WERI-Rb-1 (cell line): Measurements from ENCODE around the gene COMMD7.
"Not testable (repeated sequence)": the region's sequence is repeated elsewhere in the genome, so short reads cannot be mapped to it uniquely, and the experiment has no call there.

Experiments used
- DNase-seq: peaks from one replicate; pipeline ENCODE4 v3.0.0-alpha.2; 2020
- H3K27ac ChIP-seq: fragments of 250-450 bp; sonication (Bioruptor Pico); 2 replicates; pipeline ENCODE4 v1.5.1; 2020; ENCODE audit warnings: mild to moderate bottlenecking, moderate library complexity
- H3K27me3 ChIP-seq: fragments of 250-450 bp; sonication (Bioruptor Pico); 2 replicates; pipeline ENCODE4 v1.5.1; 2021; ENCODE audit warnings: mild to moderate bottlenecking, low read depth, moderate library complexity; ENCODE audit not compliant: insufficient read depth, severe bottlenecking
- H3K36me3 ChIP-seq: fragments of 250-450 bp; sonication (Bioruptor Pico); 2 replicates; pipeline ENCODE4 v1.5.1; 2020; ENCODE audit warnings: mild to moderate bottlenecking, moderate library complexity
- H3K4me3 ChIP-seq: 2 replicates; pipeline ENCODE4 v1.5.1; 2011; ENCODE audit warnings: low read depth, mild to moderate bottlenecking, control low read depth, low read length
- H3K9me3 ChIP-seq: fragments of 250-450 bp; sonication (Bioruptor Pico); 2 replicates; pipeline ENCODE4 v1.5.1; 2021; ENCODE audit warnings: mild to moderate bottlenecking, moderate library complexity; ENCODE audit not compliant: severe bottlenecking
- CTCF ChIP-seq: IDR thresholded peaks from 2 replicates; pipeline ENCODE4 v1.5.1; 2011; ENCODE audit warnings: low read depth, mild to moderate bottlenecking, control low read depth, inconsistent platforms, low read length

Gene COMMD7

DNA sequence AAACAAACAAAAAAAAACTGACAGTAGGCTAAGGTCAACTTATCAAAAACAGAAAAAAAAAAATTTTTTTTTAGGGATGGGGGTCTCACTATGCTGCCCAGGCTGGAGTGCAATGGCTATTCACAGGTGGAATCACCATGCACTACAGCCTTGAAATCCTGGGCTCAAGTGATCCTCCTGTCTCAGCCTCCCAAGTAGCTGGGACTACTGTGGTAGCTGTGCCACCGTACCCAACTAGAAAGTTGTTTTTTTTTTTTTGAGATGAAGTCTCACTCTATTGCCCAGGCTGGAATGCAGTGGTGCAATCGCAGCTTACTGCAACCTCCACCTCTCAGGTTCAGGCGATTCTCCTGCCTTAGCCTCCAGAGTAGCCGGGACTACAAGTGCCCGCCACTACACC, 2.1 kb downstream of the COMMD7 start:
- no peak for DNase-seq
- no peak overlapping the region for H3K27ac ChIP-seq
- no peak overlapping the region for H3K4me3 ChIP-seq

DNA sequence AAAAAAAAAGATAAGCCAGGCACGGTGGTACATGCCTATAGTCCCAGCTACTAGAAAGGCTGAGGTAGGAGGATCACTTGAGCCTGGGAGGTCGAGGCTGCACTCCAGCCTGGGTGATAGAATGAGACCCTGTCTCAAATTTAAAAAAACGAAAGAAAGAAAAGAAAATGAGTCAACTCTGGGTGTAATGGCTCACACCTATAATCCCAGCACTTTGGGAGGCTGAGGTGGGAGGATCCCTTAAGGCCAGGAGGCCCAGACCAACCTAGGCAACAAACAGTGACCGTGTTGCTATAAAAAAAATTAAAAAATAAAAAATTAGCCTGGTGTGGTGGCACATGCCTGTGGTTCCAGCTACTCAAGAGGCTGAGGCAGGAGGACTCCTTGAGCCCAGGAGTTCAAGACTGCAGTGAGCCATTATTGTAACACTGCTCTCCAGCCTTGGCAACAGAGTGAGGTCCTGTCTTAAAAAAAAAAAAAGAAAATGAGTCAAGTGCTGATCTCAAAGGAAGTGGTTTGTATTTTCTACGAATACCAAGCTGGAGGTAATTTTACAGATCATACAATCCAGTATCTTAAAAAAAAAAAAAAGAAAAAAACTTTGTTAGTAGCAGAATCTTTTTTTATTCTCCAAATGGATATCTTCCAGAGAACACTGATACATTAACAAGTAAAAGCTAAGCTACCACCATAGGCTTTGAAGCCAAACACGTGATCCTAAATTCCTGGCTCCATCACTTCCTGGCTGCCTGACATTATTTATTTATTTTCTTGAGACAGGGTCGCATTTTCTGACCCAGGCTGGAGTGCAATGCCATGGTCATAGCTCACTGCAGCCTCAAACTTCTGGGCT, 5.7 kb downstream of the COMMD7 start:
- no peak for DNase-seq
- Histone ChIP-seq H3K27me3 (no peaks in the 10 kb centered on the region), H3K4me3 (no peak overlapping the region), H3K9me3 (no peaks in the 10 kb centered on the region), H3K27ac (no peak overlapping the region), H3K36me3 (no peaks in the 10 kb centered on the region)
- no peak for TF ChIP-seq CTCF

More for the DNA sequence above, 2.1 kb downstream of the COMMD7 start:
- Histone ChIP-seq H3K27me3 (no peaks in the 10 kb centered on the region), H3K36me3 (no peaks in the 10 kb centered on the region), H3K9me3 (no peaks in the 10 kb centered on the region)
- TF ChIP-seq CTCF, result no peak

DNA sequence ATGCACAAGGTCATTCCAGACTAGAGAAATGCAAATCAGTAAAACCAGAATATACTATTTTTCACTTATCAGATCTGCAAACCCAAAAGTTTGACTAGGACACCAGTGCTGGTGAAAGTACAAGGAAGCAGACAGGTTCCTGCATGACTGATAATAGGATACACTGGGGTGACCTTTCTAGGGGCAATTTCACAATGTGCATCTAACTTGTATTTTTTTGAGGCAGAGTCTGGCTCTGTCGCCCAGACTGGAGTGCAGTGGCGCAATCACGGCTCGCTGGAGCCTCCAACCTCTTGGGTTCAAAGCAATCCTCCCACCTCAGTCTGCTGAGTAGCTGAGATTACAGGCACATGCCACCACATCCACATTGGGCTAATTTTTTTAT, 11.4 kb downstream of the COMMD7 start:
- H3K9me3 ChIP-seq, result no peaks in the 10 kb centered on the region
- no peaks in the 10 kb centered on the region for H3K27me3 ChIP-seq
- TF ChIP-seq CTCF, result no peak
- no peak overlapping the region for H3K27ac ChIP-seq
- H3K4me3 ChIP-seq, result no peak overlapping the region
- no peak for DNase-seq
- peaks cover 3% of the 10 kb centered on the region; the same call in 1 of the 2 replicates for H3K36me3 ChIP-seq

DNA sequence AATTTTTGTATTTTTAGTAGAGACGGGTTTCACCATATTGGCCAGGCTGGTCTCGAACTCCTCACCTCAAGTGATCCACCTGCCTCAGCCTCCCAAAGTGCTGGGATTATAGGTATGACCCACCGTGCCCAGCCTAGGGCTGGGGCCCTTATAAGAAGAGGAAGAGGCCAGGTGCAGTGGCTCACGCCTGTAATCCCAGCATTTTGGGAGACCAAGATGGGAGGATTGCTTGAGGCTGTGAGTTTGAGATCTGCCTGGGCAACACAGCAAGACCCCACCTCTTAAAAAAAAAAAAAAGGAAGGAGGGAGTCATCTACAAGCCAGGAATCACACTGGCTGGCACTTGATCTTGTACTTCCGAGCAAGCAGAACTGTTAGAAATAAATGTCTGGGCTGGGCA, 13.9 kb downstream of the COMMD7 start:
- not testable (repeated sequence) for H3K36me3 ChIP-seq, DNase-seq, H3K27ac ChIP-seq, H3K27me3 ChIP-seq, H3K4me3 ChIP-seq, H3K9me3 ChIP-seq

GRCh38 chr20:32728435-32728834, 14.8 kb downstream of the COMMD7 start:
- H3K4me3 ChIP-seq, H3K9me3 ChIP-seq, H3K27me3 ChIP-seq, H3K27ac ChIP-seq, H3K36me3 ChIP-seq, DNase-seq: not testable (repeated sequence)

DNA sequence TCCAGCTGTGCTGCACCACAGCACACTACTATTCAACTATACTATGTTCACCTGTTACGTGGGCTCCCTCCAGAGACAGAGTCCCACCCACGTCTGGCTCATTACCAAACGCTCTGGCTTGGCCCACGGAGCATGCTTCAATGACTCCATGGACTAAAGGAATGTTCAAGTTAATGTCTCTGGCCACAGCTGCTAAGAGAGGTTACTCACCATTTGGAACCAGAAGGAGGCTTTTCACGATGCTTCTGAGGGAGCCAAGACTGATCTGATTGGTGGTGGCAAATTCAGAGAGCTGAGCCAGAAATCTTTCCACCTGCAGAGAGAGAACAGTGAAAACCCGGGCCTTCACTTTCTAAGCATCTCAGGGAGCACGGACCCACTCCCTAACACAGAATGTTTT, 15.6 kb downstream of the COMMD7 start:
- no peak for DNase-seq
- H3K4me3 ChIP-seq, result no peak overlapping the region
- peaks cover 9% of the 10 kb centered on the region for H3K36me3 ChIP-seq
- no peak for TF ChIP-seq CTCF
- no peaks in the 10 kb centered on the region for H3K9me3 ChIP-seq
- H3K27me3 ChIP-seq, result no peaks in the 10 kb centered on the region
- no peak overlapping the region for H3K27ac ChIP-seq
